ENCODE results near the gene CNTNAP5. TPM values are rescaled to one million over a fixed set of nuclear protein-coding genes. Genes with fewer than 3 reads are reported as not detected.

The CNTNAP5 gene
- total and polyA plus RNA-seq, 7 experiments from 2014 or later = not detected

DNA sequence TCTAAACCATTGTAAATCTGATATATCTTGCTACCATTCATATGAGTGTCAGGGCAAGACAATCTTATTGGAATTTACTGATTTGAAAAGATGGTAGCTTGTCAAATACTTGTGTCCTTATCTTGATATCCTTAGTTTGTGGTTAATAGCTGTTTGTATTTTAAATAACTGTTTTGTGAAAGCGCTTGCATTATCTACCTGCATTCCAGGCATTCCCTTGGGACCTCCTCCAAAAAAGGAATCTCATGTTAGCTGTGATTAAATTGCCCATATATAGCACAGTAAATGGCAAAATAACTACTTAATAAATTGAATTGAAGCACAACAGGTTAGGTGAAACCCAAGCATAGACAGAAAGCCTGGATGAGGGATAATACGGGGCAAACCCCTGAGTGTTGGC lies 13.9 kb downstream of the CNTNAP5 start:
- Mint-ChIP-seq H3K36me3 (no peaks in the 10 kb centered on the region), H3K27ac (no peak overlapping the region), H3K4me1 (no peaks in the 10 kb centered on the region), H3K9me3 (peaks cover 0 to 10% (median 0%) of the 10 kb centered on the region in 11 donors), H3K4me3 (no peak overlapping the region), H3K27me3 (no peaks in the 10 kb centered on the region)
- intact Hi-C loops (cut with micrococcal nuclease) = no loop called here
- POLR2A ChIA-PET = no interaction called here
- H3K9me3 ChIP-seq (ENCODE audit: control insufficient read depth in 2 of 3, low read length in 3 of 3) = no peaks in the 10 kb centered on the region
- CTCF ChIA-PET = no interaction called here
- H3K4me1 ChIP-seq (ENCODE audit: control insufficient read depth in 2 of 2, insufficient read depth in 2 of 2, low read length in 2 of 2) = no peaks in the 10 kb centered on the region
- DNase-seq (no peak), ATAC-seq (no peak)
- H3K27me3 ChIP-seq (ENCODE audit: control insufficient read depth in 2 of 2, insufficient read depth in 2 of 2, low read length in 2 of 2) = no peaks in the 10 kb centered on the region
- no peak overlapping the region for H3K27ac ChIP-seq (ENCODE audit: low read depth, low read length)
- H3K4me3 ChIP-seq (ENCODE audit: low read length) = no peak overlapping the region
- H3K36me3 ChIP-seq (ENCODE audit: control insufficient read depth in 2 of 3, insufficient read depth in 3 of 3, low read length in 3 of 3) = no peaks in the 10 kb centered on the region

- Mint-ChIP-seq H3K4me1 (no peaks in the 10 kb centered on the region), H3K27ac (no peak overlapping the region), H3K4me3 (no peak overlapping the region), H3K27me3 (no peaks in the 10 kb centered on the region), H3K9me3 (peaks cover 0 to 10% (median 0%) of the 10 kb centered on the region in 11 donors), H3K36me3 (no peaks in the 10 kb centered on the region)
- CTCF ChIA-PET = no interaction called here
- Histone ChIP-seq H3K27me3 (ENCODE audit: control insufficient read depth in 2 of 2, insufficient read depth in 2 of 2, low read length in 2 of 2) (no peaks in the 10 kb centered on the region), H3K27ac (ENCODE audit: low read depth, low read length) (no peak overlapping the region), H3K4me3 (ENCODE audit: low read length) (no peak overlapping the region), H3K9me3 (ENCODE audit: control insufficient read depth in 2 of 3, low read length in 3 of 3) (no peaks in the 10 kb centered on the region), H3K36me3 (ENCODE audit: control insufficient read depth in 2 of 3, insufficient read depth in 3 of 3, low read length in 3 of 3) (no peaks in the 10 kb centered on the region), H3K4me1 (ENCODE audit: control insufficient read depth in 2 of 2, insufficient read depth in 2 of 2, low read length in 2 of 2) (no peaks in the 10 kb centered on the region)
- POLR2A ChIA-PET = no interaction called here
- no peak for DNase-seq
- intact Hi-C loops (cut with micrococcal nuclease) = no loop called here
- ATAC-seq = no peak
These were observed 14.7 kb downstream of the CNTNAP5 start for GRCh38 chr2:124039762-124040291.

- no peak overlapping the region for H3K4me3 Mint-ChIP-seq
- H3K27me3 Mint-ChIP-seq = no peaks in the 10 kb centered on the region
- H3K4me1 Mint-ChIP-seq = no peaks in the 10 kb centered on the region
- no peak for DNase-seq
- H3K36me3 ChIP-seq (ENCODE audit: control insufficient read depth in 2 of 3, insufficient read depth in 3 of 3, low read length in 3 of 3) = no peaks in the 10 kb centered on the region
- no peaks in the 10 kb centered on the region for H3K9me3 ChIP-seq (ENCODE audit: control insufficient read depth in 2 of 3, low read length in 3 of 3)
- ATAC-seq = no peak
- H3K4me3 ChIP-seq (ENCODE audit: low read length) = no peak overlapping the region
- ChIA-PET CTCF (no interaction called here), POLR2A (no interaction called here)
- no peaks in the 10 kb centered on the region for H3K36me3 Mint-ChIP-seq
- intact Hi-C loops (cut with micrococcal nuclease) = no loop called here
- peaks cover 0 to 17% (median 2%) of the 10 kb centered on the region in 11 donors for H3K9me3 Mint-ChIP-seq
- no peak overlapping the region for H3K27ac ChIP-seq (ENCODE audit: low read depth, low read length)
- H3K27me3 ChIP-seq (ENCODE audit: control insufficient read depth in 2 of 2, insufficient read depth in 2 of 2, low read length in 2 of 2) = no peaks in the 10 kb centered on the region
- no peaks in the 10 kb centered on the region for H3K4me1 ChIP-seq (ENCODE audit: control insufficient read depth in 2 of 2, insufficient read depth in 2 of 2, low read length in 2 of 2)
- H3K27ac Mint-ChIP-seq = no peak overlapping the region
These were observed 20.8 kb downstream of the CNTNAP5 start for GRCh38 chr2:124045894-124046293.

GRCh38 chr2:124046332-124046731 lies 21.2 kb downstream of the CNTNAP5 start:
- intact Hi-C loops (cut with micrococcal nuclease) = no loop called here
- Histone ChIP-seq H3K4me1 (ENCODE audit: control insufficient read depth in 2 of 2, insufficient read depth in 2 of 2, low read length in 2 of 2) (no peaks in the 10 kb centered on the region), H3K27me3 (ENCODE audit: control insufficient read depth in 2 of 2, insufficient read depth in 2 of 2, low read length in 2 of 2) (no peaks in the 10 kb centered on the region), H3K27ac (ENCODE audit: low read depth, low read length) (no peak overlapping the region), H3K4me3 (ENCODE audit: low read length) (no peak overlapping the region), H3K9me3 (ENCODE audit: control insufficient read depth in 2 of 3, low read length in 3 of 3) (no peaks in the 10 kb centered on the region), H3K36me3 (ENCODE audit: control insufficient read depth in 2 of 3, insufficient read depth in 3 of 3, low read length in 3 of 3) (no peaks in the 10 kb centered on the region)
- Mint-ChIP-seq H3K4me3 (no peak overlapping the region), H3K4me1 (no peaks in the 10 kb centered on the region), H3K27ac (no peak overlapping the region), H3K27me3 (no peaks in the 10 kb centered on the region), H3K9me3 (peaks cover 0 to 17% (median 2%) of the 10 kb centered on the region in 11 donors), H3K36me3 (no peaks in the 10 kb centered on the region)
- POLR2A ChIA-PET = no interaction called here
- ATAC-seq = no peak
- CTCF ChIA-PET = no interaction called here
- no peak for DNase-seq

- no peaks in the 10 kb centered on the region for H3K9me3 ChIP-seq (ENCODE audit: control insufficient read depth in 2 of 3, low read length in 3 of 3)
These were observed 23.0 kb downstream of the CNTNAP5 start for GRCh38 chr2:124048102-124048501.

GRCh38 chr2:124048664-124049063 lies 23.6 kb downstream of the CNTNAP5 start:
- Mint-ChIP-seq H3K36me3 (no peaks in the 10 kb centered on the region), H3K27me3 (no peaks in the 10 kb centered on the region), H3K27ac (no peak overlapping the region), H3K4me1 (no peaks in the 10 kb centered on the region), H3K4me3 (no peak overlapping the region), H3K9me3 (peaks cover 0 to 17% (median 2%) of the 10 kb centered on the region in 11 donors)
- intact Hi-C loops (cut with micrococcal nuclease) = no loop called here
- ChIA-PET POLR2A (no interaction called here), CTCF (no interaction called here)
- no peaks in the 10 kb centered on the region for H3K4me1 ChIP-seq (ENCODE audit: control insufficient read depth in 2 of 2, insufficient read depth in 2 of 2, low read length in 2 of 2)
- no peaks in the 10 kb centered on the region for H3K36me3 ChIP-seq (ENCODE audit: control insufficient read depth in 2 of 3, insufficient read depth in 3 of 3, low read length in 3 of 3)
- ATAC-seq = no peak
- DNase-seq = no peak
- no peak overlapping the region for H3K4me3 ChIP-seq (ENCODE audit: low read length)
- H3K27me3 ChIP-seq (ENCODE audit: control insufficient read depth in 2 of 2, insufficient read depth in 2 of 2, low read length in 2 of 2) = no peaks in the 10 kb centered on the region
- H3K27ac ChIP-seq (ENCODE audit: low read depth, low read length) = no peak overlapping the region
- H3K9me3 ChIP-seq (ENCODE audit: control insufficient read depth in 2 of 3, low read length in 3 of 3) = no peaks in the 10 kb centered on the region

More at GRCh38 chr2:124048102-124048501, 23.0 kb downstream of the CNTNAP5 start:
- ChIA-PET POLR2A (no interaction called here), CTCF (no interaction called here)
- H3K4me1 Mint-ChIP-seq = no peaks in the 10 kb centered on the region
- no peak overlapping the region for H3K4me3 Mint-ChIP-seq
- ATAC-seq (no peak), DNase-seq (no peak)
- H3K27me3 ChIP-seq (ENCODE audit: control insufficient read depth in 2 of 2, insufficient read depth in 2 of 2, low read length in 2 of 2) = no peaks in the 10 kb centered on the region
- intact Hi-C loops (cut with micrococcal nuclease) = no loop called here
- H3K27me3 Mint-ChIP-seq = no peaks in the 10 kb centered on the region
- no peak overlapping the region for H3K27ac Mint-ChIP-seq
- no peaks in the 10 kb centered on the region for H3K36me3 Mint-ChIP-seq
- H3K36me3 ChIP-seq (ENCODE audit: control insufficient read depth in 2 of 3, insufficient read depth in 3 of 3, low read length in 3 of 3) = no peaks in the 10 kb centered on the region
- H3K4me1 ChIP-seq (ENCODE audit: control insufficient read depth in 2 of 2, insufficient read depth in 2 of 2, low read length in 2 of 2) = no peaks in the 10 kb centered on the region
- H3K27ac ChIP-seq (ENCODE audit: low read depth, low read length) = no peak overlapping the region
- no peak overlapping the region for H3K4me3 ChIP-seq (ENCODE audit: low read length)
- H3K9me3 Mint-ChIP-seq = peaks cover 0 to 17% (median 2%) of the 10 kb centered on the region in 11 donors

- Histone ChIP-seq H3K27ac (ENCODE audit: low read depth, low read length) (no peak overlapping the region), H3K36me3 (ENCODE audit: control insufficient read depth in 2 of 3, insufficient read depth in 3 of 3, low read length in 3 of 3) (no peaks in the 10 kb centered on the region), H3K9me3 (ENCODE audit: control insufficient read depth in 2 of 3, low read length in 3 of 3) (no peaks in the 10 kb centered on the region), H3K4me1 (ENCODE audit: control insufficient read depth in 2 of 2, insufficient read depth in 2 of 2, low read length in 2 of 2) (no peaks in the 10 kb centered on the region), H3K27me3 (ENCODE audit: control insufficient read depth in 2 of 2, insufficient read depth in 2 of 2, low read length in 2 of 2) (no peaks in the 10 kb centered on the region), H3K4me3 (ENCODE audit: low read length) (no peak overlapping the region)
- Mint-ChIP-seq H3K27ac (no peak overlapping the region), H3K36me3 (no peaks in the 10 kb centered on the region), H3K4me3 (no peak overlapping the region), H3K9me3 (peaks cover 0 to 17% (median 3%) of the 10 kb centered on the region in 11 donors), H3K27me3 (no peaks in the 10 kb centered on the region), H3K4me1 (no peaks in the 10 kb centered on the region)
- intact Hi-C loops (cut with micrococcal nuclease) = no loop called here
- no peak for DNase-seq
- ATAC-seq = no peak
- ChIA-PET CTCF (no interaction called here), POLR2A (no interaction called here)
These were observed 24.0 kb downstream of the CNTNAP5 start for GRCh38 chr2:124049136-124049535.
